HG03565 (cell line): Measurements from ENCODE around the gene TFAP2A.

ENCODE experiments used
- ATAC-seq: cut with Tn5 transposase; IDR thresholded peaks from one replicate; pipeline ENCODE4 v1.9.1; 2021; ENCODE audit warnings: mild to moderate bottlenecking, moderate library complexity; ENCODE audit not compliant: unreplicated experiment

TFAP2A gene

DNA sequence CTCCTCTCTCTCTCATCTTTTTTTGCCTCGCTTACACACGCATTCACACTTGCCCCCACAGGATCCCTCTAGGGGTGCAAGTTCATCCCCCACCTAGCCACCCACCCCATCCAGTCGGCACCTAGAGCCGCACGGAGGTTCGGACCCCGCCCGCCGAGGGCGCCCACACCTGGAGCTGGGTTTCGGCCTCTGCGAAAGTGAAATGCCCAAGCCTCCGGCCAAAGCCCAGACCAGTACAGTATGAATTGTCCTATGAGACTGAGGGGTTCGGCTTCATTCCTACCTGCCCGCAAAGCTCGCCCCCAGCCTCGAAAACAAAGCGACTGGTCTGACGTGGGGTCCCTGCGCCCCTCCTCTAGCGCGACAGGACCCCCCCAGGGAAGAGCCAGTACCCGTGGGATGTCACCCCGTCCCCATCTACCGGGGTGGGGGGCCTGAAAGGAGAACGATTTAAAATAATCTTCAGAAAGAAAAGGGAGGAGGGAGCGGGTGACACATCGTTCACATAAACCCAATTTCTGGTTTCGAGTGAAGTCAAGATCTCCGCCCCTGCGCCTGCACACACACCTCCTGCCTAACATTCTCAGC lies 1.5 kb downstream of the TFAP2A start:
- no peak for ATAC-seq

DNA sequence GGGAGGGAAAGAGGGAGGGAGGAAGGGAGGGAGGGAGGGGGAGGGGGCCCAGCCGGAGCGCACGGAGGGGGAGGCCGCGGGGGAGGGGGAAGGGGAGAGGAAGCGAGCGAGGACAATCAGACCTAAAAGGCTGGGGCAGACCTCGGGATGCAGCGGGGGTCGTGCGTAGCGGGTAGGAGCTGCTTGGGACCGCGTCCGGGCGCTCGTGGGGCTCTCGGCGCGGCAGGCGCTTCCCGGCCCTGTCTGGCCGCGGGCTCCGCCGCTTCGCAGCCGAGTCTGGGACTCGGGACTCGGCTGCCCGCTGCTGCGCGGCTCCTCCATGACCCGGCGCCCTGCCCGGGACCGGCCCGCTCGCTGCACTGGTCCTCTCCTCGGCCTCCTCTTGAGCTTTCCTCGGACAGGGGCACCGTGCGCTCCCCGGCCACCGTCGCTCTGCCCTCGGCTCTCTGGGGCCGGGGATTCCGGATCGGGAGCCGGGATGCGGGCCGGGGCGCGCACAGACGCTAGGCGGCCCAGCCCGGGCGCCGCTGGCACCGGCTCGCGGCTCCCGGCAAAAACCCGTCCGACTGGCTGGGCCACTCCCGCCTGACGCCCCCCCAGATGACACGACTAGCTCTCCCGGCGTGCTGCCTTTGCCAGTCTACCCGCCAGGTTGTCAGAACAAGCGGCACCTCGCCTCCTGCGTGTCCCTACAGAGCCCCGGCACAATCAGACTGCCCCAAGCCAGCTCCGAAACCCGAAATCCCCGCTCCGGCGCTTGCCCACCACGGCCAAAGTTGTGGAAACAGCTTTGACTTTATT lies 2.2 kb downstream of the TFAP2A start:
- ATAC-seq, result peak; percentile 25

DNA sequence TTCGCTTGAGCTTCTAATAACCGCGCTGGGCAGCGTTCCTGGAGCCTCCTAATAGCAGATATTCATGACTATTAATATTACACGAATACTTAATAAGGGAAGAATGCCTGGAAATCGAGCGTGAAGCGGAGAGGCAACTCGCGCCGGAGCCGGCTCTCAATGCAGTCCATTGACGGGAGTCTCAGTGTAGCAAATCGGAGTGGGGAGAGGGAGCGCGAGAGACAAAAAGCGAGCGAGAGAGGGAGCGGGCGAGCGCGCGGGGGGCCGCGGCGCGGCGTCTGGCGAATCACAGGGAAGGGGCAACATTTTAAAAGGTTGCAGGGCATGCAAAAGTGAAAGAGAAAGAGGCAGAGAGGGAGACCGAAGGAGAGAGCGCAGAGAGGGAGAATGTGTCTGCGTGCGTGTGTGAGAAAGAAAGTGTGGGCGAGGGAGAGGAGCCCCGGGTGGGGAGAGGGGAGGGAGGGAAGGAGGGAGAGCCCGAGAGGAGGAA lies 2.9 kb downstream of the TFAP2A start:
- ATAC-seq, result peak; percentile 44

DNA sequence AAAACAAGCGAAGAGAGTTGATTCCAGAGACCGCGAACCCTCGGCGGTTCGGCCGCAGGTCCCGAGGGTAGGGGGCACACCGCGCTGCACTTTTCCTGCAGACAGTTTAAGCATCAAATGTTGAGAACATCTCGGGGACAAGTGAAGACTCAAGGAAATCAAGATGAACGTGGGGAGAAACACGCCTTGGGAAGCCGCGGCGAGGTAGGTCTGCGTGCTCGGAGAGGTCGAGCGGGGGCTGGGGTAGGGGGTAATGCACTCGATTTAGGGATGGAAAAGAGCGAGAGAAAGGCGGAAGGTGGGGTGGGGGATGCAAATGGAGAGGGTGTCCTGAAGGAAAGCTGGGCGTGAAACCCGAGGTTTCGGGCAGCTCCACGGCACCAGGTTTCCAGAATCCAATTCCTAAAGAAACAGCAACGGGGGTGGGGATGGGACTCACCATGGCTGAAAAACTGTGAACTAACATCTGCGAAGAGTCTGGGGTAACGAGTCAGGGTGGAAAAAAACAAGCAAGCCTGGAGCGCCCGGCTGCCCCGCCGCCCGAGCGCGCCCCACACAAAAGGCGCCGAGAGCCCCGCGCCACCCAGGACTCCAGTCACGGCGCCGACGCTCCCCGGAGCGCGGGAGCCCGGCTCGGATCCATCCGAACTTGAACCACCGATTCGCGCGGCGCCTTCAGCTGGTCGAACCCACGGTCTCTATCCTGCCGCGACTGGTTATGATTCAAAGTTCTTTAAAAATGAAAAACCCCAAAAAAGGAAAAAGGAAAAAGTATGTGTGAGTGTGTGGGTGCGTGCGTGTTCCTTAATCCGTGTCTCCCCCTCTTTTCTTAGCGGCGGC lies 3.5 kb downstream of the TFAP2A start:
- no peak for ATAC-seq

DNA sequence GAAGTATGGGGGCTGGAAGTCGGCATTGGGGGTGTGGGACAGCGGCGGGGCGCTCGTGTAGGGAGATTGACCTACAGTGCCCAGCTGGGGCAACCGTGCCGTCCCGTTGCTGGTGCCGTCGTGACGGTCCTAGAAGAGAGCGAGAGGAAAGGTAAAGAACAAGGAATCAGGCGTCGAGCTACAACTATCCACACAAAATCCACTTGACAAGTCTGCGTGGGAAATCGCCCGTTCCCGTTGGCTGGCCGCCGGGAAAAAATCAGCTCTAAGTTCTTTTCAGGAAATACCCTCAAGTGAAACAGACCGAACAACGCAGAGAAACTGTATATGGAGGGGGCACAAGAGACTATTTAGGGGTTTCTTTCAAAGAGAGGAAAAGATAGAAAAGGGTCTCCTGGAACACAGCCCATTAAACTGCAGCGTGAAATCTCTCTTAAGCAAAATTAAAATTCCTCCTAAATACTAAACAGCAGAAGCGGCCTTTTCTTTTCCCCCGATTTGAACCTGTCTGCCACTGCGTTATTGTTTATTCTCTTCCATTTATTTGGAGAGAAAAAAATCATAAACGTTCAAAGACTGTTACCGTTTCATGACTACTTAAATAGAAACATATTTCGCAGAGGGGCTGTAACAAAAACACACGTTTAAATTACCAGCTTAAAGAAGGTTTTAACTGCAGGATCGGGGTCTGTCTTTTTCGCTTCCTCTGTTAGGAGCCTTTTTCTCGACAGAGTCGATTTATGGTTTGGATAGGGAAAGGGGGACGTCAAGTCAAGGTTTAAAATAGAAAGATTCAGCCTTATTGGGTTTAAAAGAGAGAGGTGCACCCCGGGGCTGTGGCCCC lies 4.4 kb downstream of the TFAP2A start:
- no peak for ATAC-seq

DNA sequence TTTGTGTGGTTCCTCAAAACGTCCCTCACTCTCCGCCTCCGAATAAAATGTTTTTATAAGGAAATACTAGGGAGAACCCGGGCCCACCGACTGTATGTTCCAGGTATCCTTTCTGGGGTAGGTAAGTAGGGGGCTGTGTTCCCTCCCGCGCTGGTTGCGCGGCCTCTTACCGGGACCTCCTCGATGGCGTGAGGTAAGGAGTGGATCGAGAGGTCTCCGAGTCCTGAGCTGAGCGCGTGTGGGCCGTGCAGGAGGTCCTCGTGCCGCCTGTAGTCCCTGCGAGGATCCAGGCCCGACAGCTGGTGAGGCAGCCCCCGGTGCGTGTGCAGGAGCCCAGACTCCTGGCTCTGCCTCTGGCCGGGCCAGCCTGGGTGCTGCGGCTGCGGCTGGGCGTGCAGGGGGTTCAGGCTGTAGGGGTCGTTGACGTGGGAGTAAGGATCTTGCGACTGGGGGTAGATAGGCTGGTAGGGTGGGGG lies 5.1 kb downstream of the TFAP2A start:
- no peak for ATAC-seq

DNA sequence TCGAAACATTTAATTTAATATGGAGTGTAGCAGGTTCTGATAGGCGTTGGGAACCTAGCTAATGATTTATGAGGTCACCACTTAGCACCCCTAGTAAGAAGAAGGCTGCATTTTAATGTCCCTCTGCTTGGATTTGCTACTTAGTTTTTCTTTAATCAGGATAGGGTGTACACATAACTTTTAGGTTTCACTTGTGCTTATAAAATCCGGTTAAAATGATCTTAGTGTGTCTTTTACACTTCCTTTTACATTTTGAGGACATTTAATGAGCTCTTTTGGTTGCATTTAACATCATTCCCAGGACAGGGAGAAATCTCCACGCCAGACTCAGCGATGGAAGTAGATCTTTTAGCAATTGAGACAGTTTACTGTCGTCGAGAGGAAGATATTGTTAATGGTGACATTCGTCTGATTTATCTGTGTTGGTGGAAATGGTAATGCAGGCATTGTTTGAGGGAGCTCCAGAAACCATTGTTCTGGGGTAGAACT lies 5.6 kb downstream of the TFAP2A start:
- no peak for ATAC-seq

DNA sequence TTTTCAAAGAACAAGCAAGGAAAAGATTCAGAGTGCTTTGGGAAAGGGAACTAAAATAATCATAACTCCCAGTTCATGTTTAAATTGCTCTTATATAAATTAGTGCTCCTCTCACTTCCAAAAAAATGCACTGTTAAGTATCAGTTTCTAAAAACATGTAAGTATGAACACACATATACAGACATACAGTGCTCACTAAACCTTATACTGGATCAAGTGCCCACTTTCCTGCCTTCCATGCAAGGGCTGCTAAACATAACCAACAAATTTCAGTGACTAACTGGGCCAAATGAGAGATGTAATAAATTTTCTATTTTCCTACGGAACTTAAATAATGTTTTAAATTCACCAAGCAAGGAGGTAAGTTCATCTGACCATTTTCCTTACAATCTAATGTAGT lies 6.4 kb downstream of the TFAP2A start:
- no peak for ATAC-seq

DNA sequence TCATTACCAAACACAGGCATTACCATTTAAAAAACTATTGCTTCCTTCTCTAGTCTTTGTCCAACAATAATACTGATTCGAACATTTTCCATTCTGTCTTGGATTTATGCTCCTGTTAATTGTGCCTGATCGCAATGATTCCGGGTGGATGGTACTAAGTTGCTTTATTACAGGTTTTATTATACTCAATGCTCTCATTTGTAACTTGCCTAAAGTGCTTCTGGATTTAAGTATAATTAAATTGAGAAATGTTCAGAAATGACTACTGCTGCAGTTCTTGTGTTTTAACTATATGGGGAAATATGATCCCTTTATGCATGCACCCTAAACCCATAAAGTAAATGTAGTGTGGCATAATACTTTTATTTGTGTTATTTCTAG lies 7.2 kb downstream of the TFAP2A start:
- no peak for ATAC-seq

DNA sequence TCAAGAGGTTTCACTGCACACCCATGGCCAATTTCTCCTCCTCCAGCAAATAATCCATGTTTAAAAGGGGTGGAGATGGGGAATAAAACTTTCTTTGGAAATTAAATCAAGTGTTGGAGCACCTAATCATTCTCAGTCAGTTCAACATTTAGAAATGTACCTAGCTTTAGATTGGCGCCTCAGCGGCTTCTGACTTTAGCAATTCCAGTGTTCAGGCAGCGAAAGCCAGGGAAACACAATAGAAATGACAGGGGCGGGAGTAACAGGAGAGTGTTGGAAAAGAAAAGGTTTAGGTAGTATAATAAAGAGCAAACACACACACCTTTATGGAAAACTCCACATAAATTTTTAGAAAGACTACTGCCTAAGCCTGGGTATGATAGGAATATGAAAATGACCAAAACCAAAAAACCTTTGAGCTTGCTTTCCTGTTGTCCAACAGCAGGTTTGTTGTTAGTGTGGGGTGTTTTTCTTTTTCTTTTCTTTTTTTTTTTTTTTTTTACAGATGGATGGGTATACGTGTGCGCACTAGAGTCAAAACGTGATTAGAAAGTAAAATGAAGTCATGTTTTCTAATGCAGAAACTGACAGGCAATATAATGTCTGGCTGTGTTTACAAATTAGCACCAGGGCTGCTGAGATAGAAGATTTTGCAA lies 7.7 kb downstream of the TFAP2A start:
- ATAC-seq, result no peak

DNA sequence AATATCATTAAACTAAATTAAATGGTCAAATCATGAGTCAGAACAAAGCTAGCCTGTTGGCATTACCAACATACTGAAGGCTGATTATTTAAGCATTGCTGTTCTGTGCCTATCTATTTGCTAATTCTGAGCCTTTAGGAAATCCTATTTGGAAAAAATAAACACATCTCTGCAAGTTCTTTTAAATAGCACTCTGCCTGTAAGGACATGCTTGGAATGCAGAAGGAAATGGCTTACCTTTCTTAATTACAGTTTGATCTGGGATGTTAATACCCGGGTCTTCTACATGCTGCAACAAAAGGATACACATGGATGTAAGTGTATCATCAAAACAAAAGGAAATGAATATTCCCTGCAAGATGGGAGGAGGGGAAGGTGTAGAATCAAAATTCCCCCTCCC lies 8.3 kb downstream of the TFAP2A start:
- ATAC-seq, result no peak

DNA sequence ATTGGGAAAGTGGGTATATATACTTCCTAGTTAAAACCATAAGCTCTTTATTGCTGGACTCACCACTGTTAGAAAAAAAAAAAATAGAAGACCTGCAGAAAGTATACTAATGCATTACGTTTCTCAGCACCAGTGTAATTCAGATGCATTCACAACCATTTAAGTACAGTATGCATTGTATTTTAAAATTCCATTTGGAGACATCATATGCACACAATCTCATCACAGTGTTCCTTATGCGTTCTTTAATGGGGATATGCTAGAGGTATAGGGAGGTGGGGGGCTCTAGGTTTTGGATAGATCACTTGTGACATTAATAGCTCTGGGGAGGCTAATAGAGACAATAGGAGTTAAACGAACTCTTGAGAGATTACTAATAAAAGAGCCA lies 9.4 kb downstream of the TFAP2A start:
- ATAC-seq, result no peak

DNA sequence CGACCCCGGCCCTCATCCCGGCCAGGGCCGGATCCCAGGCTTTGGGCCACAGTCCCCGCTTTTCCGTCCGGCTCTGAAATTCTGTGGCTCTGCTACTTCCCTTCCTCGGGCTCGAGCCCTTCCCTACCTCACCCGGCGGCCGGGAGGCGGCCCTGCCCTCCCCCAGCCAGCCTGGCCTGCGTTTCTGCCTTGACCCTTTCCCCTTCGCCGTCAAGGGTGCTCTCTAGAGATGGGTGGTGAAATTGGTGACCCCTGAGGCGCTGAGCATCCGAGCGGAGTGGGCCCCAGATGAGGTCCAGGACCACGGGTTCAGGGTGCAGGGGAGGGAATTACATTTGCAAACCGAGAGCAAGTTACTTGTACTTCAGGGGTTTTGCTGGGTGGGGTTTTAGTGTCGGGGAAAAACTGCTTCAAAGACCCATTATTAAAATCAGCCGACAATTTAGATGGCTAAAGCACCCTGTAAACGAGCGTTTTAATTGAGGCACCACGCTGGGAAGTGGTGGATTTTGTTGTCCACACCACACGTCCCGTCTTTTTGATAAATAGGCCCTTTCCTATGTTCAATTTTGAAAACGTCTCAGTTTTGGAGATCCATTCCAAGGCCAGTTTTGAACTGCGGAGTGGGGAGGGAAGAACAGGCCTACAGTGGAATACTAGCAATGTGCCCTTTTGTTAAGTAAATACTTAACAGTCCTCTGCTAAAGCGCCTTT lies 9.9 kb downstream of the TFAP2A start:
- no peak for ATAC-seq

DNA sequence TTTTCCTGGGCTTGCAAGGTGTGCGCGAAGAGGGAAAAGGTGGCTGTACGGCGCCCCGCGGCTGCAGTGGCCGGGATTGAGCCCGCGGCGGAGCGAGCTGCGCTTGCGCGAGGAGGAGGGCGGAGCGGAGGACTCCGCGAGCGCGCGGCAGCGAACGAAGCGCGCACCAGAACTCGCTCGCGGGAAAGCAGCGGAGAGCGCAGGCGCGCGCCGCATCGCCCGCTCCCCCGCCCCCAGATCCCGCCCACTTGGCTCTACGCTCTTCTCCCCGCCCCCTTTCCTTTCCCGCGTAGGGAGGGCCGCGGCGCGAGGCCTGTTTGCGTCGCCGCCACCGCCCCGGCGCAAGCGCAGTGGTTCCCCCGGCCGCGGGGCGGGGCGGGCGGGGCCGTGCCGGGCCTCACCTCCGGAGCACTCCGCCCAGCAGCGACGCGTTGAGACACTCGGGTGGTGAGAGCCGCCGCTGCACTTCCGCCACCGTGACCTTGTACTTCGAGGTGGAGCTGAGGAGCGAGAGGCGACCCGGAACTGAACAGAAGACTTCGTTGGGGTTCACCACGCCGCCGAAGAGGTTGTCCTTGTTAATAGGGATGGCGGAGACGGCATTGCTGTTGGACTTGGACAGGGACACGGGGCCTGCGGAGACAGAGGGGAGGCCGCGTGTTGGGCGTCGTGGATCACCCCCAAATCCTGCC lies 10.6 kb downstream of the TFAP2A start:
- peak; percentile 90 for ATAC-seq

DNA sequence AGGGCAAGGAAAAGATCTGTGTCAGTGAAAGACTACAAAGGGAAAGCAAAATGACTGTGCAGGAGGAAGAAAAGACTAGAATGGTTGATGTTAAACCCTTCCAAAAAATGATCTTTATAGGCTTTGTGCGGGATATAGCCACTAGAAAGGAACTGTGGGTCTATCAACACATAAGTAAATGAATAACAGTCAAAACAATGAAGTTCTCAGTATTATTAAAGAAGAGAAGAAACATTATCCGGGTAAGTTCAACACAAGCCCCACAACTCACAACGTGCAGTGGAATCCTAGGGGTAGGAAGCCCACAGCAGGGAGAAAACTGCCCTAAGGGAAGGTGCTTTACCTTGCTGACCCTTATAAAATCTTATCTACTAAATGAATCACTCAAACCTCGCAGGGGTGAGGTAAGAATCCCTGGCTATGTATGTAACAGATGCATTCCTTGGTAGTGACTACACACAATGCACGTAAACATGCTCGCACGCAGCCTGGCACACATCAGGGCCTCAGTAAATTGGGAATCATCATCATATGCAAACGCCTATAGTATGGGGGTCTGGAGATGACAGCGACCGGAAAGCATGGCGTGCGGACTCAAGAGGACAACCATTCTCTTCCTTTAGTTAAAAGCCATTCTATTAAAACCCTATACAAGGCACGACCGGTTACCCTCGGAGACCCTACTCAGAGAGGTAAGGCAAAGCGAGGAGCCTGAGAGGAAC lies 11.3 kb downstream of the TFAP2A start:
- ATAC-seq, result peak; percentile 8

DNA sequence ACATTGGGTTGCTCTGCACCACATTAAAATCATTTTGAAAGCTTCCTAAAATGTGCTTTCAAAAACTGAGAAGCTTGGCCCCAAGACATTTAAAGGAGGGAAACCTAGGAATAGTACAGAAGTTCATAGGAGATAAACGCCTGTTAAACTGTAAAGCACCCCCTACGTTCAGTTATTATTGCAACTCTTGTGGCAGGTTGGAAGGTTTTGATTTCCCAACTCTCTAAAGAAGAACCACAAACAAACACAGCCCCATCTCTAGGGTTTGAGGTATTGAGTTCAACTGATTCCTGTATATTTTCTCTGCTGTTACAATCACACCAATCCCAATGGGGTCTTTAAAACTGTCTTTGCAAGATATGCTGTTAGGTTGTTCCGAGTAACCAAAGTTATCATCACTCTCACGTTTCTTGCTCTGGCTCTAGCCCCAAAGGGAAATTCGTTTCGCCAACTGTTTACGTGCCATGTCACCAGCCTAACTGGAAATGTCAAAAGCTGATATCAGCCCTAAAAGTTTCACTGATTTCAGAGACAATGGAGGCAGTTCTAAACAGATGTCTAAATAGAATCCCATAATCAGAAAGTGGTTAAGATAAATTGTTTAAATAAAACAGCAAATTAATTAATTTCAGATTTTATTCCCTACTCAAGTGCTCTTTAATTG lies 12.1 kb downstream of the TFAP2A start:
- no peak for ATAC-seq

DNA sequence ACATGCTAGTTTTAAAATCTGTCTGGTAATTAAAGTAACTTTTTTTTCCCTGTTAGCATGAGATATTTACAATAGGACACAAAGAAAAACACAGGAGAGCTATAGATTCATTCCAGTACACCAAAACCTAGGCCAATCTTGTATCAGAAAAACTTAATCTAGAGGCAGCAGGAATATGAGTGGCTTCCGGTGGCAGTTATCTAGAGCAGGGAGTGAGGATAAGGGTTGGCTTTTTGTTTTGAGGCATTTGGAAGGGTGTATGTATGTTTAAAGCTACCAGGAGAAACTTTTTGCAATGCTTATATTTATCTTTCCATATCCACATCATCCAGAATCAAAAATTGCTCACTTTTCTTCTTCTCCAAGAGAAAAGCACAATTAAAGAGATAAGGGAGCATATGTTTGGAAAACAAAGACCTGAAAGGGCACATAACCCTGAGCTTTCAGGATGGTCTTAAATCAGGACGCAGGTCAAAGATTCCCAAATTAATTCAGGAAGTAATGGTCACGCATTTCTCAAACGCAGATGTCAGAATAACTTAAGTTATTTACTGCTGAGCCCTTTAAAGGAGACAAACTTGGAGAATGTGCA lies 13.1 kb downstream of the TFAP2A start:
- ATAC-seq, result no peak
